GM23338 (cell line): Measurements from ENCODE around the gene ARRB1.

Experiments used
- CTCF ChIP-seq, 2 experiments: fragments of 200-600 bp in 1 of 2; sonication (generic) in 1 of 2; conservative IDR thresholded peaks; 2 replicates each; pipeline versions ENCODE4 v1.5.1 to v1.6.1; 2016 to 2017; ENCODE audit warnings: antibody characterized with exemption in 2 of 2, low read depth in 2 of 2, mild to moderate bottlenecking in 2 of 2, moderate library complexity in 1 of 2
- ETS1 ChIP-seq: IDR thresholded peaks from 2 replicates; pipeline ENCODE4 v1.6.1; 2016; ENCODE audit warnings: antibody characterized with exemption
- EZH2 ChIP-seq: fragments of 200-600 bp; sonication (generic); IDR thresholded peaks from one replicate; pipeline ENCODE4 v1.8.0; 2017; ENCODE audit warnings: antibody characterized with exemption, mild to moderate bottlenecking, low read depth; ENCODE audit not compliant: unreplicated experiment
- EZH2phosphoT487 ChIP-seq: fragments of 200-600 bp; sonication (generic); IDR thresholded peaks from one replicate; pipeline ENCODE4 v1.8.1; 2018; ENCODE audit warnings: antibody characterized with exemption; ENCODE audit not compliant: unreplicated experiment
- POLR2AphosphoS5 ChIP-seq: IDR thresholded peaks from 2 replicates; pipeline ENCODE4 v1.6.1; 2016; ENCODE audit warnings: antibody characterized with exemption, low read depth
- REST ChIP-seq: IDR thresholded peaks from one replicate; pipeline ENCODE4 v1.6.1; 2018; ENCODE audit warnings: antibody characterized with exemption; ENCODE audit not compliant: unreplicated experiment
- STAT1 ChIP-seq: IDR thresholded peaks from one replicate; pipeline ENCODE4 v1.6.1; 2016; ENCODE audit warnings: antibody characterized with exemption; ENCODE audit not compliant: unreplicated experiment
- ZNF114 ChIP-seq: fragments of 250-450 bp; sonication (Bioruptor Pico); IDR thresholded peaks from 2 replicates; pipeline ENCODE4 v1.5.0; 2020; ENCODE audit warnings: mild to moderate bottlenecking, moderate library complexity

- TF ChIP-seq CTCF (conservative IDR thresholded peaks at IDR 0.05; ENCODE audit: low read depth in 2 of 2) (no peak), EZH2 (no peak), POLR2AphosphoS5 (no peak), EZH2phosphoT487 (no peak), REST (no peak), ETS1 (no peak), STAT1 (no peak), ZNF114 (no peak)
Observed at GRCh38 chr11:75268626-75269366, 82.7 kb downstream of the ARRB1 start.
